22Rv1 (cell line): ENCODE measurements around the gene SDK2.

Source experiments
- ZFX ChIP-seq: fragments of 450-650 bp; IDR thresholded peaks from 2 replicates; pipeline ENCODE4 v1.6.1; 2017; ENCODE audit warnings: antibody characterized with exemption, borderline replicate concordance
- TF ChIP-seq, protein P1 (sequence below): fragments of 450-650 bp; IDR thresholded peaks from 2 replicates; pipeline ENCODE4 v1.5.1; 2017; ENCODE audit warnings: mild to moderate bottlenecking

- TF ChIP-seq, protein P1, sequence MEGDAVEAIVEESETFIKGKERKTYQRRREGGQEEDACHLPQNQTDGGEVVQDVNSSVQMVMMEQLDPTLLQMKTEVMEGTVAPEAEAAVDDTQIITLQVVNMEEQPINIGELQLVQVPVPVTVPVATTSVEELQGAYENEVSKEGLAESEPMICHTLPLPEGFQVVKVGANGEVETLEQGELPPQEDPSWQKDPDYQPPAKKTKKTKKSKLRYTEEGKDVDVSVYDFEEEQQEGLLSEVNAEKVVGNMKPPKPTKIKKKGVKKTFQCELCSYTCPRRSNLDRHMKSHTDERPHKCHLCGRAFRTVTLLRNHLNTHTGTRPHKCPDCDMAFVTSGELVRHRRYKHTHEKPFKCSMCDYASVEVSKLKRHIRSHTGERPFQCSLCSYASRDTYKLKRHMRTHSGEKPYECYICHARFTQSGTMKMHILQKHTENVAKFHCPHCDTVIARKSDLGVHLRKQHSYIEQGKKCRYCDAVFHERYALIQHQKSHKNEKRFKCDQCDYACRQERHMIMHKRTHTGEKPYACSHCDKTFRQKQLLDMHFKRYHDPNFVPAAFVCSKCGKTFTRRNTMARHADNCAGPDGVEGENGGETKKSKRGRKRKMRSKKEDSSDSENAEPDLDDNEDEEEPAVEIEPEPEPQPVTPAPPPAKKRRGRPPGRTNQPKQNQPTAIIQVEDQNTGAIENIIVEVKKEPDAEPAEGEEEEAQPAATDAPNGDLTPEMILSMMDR = no peak
- no peak for TF ChIP-seq ZFX
These were observed 318.8 kb downstream of the SDK2 start for GRCh38 chr17:73325527-73325842.
